ENCODE data around the gene LRIT2.

GRCh38 chr10:84191106-84191505 is 34.2 kb downstream of the LRIT2 start:
- TF ChIP-seq CTCF (IDR thresholded peaks at IDR 0.05) (no peak), POLR2A (IDR thresholded peaks at IDR 0.05) (no peak)

All from adrenal gland (tissue), 5 donors.